NCI-H510A treated with DMSO at 0.1 percent for 48 hours (cell line): ENCODE data around the gene TEX264.
"Not testable (repeated sequence)": the region's sequence is repeated elsewhere in the genome, so short reads cannot be mapped to it uniquely, and the experiment has no call there.

Experiments
- DNase-seq: peaks from one replicate; lab custom pipeline; 2025; lab: John Stamatoyannopoulos, UW

Gene TEX264

GRCh38 chr3:51715231-51715976 is 44.4 kb downstream of the TEX264 start:
- DNase-seq = no peak

DNA sequence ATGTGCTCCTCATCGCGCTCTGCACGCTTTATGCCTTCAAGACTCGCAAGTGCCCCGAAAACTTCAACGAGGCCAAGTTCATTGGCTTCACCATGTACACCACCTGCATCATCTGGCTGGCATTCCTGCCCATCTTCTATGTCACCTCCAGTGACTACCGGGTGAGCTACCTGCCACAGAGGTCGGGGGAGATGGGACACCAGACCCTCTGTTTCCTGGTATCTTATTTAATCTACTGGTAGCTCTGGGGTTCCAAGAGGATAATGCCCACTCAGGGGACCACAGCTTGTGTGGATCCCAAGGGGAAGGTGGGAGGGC is 44.9 kb downstream of the TEX264 start:
- no peak for DNase-seq

- DNase-seq = no peak
Measured at GRCh38 chr3:51716805-51717204, 45.8 kb downstream of the TEX264 start.

DNA sequence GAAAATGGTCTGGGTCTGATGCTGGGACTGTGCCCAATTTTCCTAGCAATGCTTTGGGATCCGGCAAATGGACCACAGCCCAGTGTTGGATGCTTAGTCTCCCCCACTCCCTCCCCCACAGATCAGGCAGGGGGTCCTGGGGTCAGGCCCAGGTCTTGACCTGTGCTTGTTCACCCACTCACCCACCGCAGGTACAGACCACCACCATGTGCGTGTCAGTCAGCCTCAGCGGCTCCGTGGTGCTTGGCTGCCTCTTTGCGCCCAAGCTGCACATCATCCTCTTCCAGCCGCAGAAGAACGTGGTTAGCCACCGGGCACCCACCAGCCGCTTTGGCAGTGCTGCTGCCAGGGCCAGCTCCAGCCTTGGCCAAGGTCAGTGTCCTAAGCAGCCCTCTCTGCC is 46.4 kb downstream of the TEX264 start:
- DNase-seq = no peak

- DNase-seq = no peak
Measured at GRCh38 chr3:51717947-51718346, 46.9 kb downstream of the TEX264 start.

- peak; percentile 62 for DNase-seq
Measured at GRCh38 chr3:51718547-51719409, 47.7 kb downstream of the TEX264 start.

DNA sequence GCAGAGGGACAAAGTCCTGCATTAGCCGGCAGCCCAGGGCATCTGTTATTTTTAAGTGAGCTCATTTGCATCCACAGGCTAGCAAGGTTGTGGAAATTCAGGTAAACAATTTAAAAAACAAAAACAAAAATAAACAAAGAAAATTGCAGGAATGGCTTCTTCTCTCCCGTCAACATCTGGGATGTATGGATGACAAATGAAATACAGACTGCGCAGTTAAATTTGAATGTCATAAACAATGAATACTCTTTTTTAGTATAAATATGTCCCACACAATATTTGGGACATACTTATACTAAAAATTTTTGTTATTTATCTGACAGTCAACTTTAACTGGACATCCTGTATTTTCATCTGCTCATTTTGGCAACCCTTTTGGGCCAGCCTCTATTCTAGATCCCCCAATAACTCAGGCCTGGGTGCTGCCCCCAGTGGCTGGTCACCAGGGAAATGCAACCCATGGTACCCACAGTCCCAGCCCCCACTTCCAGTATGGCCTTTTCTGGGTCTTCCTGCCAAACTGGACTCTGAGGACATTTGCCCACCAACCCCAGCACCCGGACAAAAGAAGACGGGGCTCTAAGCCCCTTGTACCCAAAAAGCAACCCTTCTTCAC is 48.5 kb downstream of the TEX264 start:
- no peak for DNase-seq

- DNase-seq = no peak
Measured at GRCh38 chr3:51720292-51721061, 49.4 kb downstream of the TEX264 start.

DNA sequence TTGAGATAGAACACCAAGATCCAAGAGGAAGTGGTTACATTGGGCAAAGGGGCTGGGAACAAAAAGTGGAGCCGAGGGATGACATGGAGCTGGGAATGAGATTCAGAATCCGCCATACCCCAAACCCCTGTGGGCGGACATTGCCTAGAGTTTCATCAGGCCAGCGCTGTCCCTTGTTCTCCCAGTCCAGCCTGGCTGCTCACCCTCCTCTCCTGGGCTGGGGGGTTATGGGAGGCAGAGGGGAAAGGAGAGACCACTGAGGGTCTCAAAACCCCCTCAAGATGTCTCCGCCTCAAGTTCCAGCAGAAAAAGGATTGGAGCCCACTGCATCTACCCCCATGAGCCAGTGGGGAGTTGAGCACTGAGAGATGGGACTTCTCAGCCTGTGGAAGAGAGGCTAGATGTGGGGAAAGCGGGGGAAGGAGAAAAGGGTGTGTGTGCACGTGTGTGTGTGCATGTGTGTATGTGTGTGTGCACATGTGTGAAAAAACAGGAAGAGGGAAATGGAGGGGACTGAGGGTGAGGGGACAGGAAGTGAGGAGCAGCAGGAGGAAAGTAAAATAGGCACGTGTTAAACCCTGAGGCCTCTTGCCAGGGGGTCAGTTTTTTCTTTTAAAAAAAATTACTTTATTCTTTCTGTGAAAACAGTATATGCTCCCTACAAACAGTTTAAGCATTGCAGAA is 50.2 kb downstream of the TEX264 start:
- DNase-seq = no peak

- DNase-seq = no peak
Measured at GRCh38 chr3:51722362-51722761, 51.3 kb downstream of the TEX264 start.

DNA sequence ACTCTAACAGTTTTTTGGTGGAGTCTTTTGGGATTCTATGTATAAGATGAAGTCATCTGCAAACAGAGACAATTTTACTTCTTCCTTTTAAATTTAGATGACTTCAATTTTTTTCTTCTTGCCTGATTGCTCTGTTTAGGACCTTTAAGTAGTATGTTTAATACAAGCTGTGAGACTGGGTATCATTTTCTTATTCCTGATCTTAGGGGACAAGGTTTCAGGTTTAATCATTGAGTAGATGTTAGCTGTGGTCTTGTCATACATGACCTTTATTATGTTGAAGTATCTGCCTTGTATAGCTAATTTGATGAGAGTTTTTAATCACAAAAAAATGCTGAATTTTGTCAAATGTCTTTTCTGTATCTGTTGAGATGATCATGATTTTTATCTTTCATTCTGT is 56.4 kb downstream of the TEX264 start:
- DNase-seq = no peak

DNA sequence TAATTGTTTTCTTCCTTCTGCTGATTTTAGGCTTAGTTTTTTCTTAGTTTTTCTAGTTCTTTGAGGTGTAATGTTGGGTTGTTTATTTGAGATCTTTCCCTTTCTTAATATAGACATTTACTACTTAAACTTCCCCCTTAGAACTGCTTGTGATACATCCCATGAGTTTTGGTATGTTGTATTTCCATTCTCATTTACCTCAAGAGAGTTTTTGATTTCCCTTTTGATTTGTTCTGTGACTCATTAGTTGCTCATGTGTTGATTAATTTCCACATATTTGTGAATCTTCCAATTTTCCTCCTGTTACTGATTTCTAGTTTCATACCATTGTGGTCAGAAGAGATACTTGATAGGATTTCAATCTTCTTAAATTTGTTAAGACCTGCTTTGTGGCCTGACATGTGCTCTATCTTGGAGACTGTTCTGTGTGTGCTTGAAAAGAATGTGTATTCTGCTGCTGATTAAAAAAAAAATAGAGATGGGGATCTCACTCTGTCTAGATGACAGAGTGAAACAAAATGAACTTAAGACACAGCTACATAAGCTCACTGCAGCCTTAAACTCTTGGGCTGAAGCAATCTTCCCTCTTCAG is 58.1 kb downstream of the TEX264 start:
- no peak for DNase-seq

DNA sequence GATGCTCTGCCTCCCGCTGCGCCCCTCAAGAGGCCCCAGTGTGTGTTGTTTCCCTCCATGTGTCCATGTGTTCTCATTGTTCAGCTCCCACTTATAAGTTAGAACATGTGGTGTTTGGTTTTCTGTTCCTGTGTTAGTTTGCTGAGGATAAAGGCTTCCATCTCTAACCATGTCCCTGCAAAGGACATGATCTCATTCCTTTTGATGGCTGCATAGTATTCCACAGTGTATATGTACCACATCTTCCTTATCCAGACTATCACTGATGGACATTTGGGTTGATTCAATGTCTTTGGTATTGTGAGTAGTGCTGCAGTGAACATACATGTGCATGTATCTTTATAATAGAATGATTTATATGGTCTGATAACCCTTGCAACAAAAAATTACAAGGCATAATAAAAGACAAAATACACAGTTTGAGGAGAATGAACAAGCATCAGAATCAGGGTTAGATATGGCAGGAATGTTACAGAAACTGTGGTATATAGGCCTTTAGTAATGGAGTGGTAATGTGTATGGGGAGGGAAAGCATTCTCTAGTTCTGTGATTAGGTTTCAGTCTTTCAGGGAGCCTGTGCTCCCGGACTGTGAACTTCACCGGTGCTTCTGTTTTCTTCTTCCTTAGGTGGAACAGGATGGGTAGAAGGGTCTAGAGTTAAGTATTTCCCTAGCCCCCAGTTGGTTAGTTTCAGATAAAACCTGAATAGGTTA is 63.0 kb downstream of the TEX264 start:
- DNase-seq = no peak

GRCh38 chr3:51734572-51734907 is 63.5 kb downstream of the TEX264 start:
- no peak for DNase-seq

- no peak for DNase-seq
Measured at GRCh38 chr3:51735039-51735438, 64.0 kb downstream of the TEX264 start.

- DNase-seq = no peak
Measured at GRCh38 chr3:51735950-51736349, 64.9 kb downstream of the TEX264 start.

GRCh38 chr3:51739110-51739509 is 68.1 kb downstream of the TEX264 start:
- no peak for DNase-seq

DNA sequence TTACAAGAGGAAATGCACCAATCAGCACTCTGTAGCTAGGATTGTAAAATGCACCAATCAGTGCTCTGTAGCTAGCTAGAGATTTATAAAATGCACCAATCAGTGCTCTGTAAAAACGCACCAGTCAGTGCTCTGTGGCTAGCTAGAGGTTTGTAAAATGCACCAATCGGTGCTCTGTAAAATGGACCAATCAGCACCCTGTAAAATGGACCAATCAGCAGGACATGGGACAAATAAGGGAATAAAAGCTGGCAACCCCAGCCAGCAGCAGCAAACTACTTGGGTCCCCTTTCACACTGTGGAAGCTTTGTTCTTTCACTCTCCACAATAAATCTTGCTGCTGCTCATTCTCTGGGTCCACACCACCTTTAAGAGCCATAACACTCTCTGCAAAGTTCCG is 71.3 kb downstream of the TEX264 start:
- DNase-seq = not testable (repeated sequence)

GRCh38 chr3:51742978-51743377 is 71.9 kb downstream of the TEX264 start:
- DNase-seq = not testable (repeated sequence)

DNA sequence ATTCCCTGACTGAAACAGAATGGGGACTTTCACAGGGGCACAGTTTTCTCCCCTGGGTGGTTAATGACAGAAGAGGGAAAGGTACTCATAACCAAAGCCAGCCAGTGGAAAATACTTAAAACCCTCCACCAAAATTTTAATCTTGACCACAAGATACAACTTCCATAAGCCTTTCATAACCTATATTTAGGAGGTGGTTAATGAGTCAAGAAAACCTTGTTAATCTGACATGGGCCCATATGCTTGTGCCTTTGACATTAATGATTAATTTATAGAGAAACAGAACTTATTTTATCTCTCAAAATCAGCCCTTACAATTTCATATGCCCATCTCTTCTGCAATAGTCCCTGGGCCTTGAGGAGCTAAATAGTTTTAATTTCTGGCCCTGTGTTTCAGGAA is 76.8 kb downstream of the TEX264 start:
- DNase-seq = no peak

DNA sequence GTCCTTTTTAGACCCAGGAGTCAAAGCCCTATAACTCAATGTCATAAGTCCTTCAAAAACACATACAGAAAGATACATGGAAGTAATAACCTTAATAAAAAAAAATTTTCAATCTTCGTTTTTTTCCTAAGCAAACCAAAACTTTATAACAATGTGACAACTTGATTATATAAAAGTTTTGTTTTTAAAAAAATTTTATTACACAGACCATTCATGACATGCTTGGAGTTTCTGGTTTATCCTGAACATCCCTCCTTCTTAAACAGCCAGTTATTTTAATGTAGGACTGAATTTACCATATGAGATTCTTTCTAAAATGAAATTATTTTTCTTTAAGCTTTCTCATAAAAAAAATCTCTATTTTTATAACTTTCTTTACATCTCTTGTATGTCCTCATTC is 77.3 kb downstream of the TEX264 start:
- no peak for DNase-seq
